Measurements from ENCODE around the gene BNC2.

BNC2 gene

DNA sequence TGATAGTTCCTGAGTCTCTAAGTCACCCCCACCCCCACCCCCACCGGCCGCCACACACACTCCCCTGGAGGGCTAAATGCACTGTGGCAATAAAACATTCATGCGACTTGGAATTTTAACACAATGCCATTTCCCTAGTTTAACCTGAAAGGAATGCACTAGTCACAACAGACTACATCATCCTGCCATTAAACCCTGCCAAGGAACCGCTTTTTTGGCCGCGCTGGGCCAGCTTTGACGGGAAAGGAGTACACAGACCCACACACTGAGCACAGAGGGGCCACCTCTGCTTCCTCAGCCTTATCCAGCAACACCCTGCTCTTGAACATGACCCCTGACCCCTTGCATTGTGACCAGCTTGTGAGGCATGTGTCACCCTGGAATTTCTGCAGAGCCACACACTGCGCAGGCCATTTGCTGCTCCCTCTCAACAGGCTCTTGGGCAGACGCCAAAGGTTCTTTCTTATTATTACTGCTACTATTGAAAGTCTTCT lies 165.3 kb downstream of the BNC2 start:
- no peak for DNase-seq

DNA sequence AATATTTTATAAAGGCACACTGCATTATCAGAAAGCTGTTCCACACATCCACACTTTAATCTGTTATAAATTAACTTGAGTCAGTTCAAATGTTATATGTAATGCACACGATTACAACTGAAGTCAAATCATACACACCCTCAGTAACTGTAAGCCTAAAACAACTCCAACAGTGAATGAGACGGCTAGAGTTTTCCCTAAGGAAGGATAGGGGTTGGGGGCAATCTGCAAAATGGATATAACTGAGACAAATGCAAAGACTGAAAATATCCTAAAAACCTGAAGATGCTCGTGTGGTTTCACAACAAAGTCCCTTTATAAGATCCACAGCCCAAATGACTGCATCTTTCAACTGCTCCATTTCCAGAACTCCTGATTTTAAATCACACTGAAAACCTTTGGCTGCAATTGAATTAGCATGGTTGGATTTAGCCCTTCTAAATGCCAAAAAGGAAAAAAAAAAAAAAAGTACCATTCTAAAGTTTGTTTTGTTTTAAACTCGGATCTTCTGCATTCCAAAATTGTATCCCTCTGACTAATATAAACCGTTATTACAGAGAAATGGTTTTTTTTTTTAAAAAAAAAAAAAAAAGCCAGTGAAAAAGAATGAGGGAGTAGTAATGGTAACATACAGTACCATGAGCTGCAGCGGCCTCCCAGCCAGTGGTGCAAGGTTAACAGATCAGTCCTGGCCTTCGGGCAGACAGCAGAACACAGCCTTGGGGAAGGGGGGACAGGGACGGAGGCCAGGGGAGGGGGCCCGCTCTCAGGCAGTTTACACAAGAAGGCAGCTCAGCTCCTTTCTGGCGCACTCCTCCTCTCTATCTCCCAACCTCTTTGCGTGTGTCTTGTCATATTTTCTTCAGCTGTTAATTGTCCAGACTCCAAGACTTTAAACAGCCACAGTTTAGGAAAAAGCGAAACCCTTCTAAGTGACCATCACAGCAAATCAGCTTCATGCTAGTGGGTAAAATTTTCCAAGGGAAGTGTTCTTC lies 166.1 kb downstream of the BNC2 start:
- DNase-seq, result no peak

DNA sequence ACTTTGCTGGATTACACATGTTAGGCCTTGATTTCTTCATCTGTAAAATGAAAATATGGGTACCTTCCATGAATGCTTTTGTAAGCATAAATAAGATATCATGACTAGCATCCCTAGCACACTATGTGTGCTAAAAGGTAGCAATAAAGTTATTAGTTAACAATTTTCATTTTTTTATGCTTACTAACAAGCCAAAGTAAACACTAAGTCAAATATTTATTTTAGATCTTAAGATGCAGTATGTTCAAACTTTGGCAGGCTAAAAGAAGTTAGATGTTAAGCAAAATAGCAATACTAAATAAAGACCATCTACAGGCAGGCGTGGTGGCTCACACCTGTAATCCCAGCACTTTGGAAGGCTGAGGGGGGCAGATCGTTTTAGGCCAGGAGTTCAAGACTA lies 169.1 kb downstream of the BNC2 start:
- no peak for DNase-seq

DNA sequence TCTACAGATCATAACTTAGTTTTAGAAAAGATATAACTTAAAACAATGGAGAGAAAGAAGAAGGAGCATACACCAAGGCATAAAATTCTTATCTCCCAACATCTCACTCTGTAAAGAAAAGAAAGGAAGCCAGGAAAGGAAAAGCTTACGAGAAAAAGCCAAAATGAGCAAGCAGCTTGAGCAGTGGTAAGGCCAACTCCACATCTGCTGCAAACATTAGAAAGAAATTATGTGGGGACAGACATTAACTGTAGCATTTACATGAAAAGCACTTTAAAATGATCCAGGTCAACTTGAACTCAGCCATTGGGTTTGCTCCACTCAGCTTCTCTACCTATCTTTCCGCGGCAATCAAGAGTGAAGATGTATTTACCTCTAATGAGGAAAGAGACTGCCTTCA lies 176.9 kb downstream of the BNC2 start:
- DNase-seq, result no peak

DNA sequence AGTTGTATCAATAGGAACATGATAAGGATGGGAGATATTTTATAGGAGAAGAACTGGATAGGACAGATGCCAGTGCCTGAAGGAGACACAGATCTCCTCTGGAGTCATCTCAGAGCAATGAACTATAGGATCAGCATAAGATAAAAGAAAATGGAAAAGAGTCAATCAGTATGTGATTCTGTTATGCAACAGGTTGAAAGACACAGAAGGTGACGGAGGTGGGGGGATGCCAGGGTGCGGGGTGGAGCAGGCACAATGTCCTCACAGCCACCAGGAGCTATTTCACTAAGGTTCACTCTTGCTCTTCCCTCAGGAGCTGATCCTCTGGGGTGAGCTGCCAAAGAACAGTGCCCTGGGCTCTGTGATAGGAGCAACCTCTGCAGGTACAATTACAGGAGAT lies 179.8 kb downstream of the BNC2 start:
- no peak for DNase-seq

DNA sequence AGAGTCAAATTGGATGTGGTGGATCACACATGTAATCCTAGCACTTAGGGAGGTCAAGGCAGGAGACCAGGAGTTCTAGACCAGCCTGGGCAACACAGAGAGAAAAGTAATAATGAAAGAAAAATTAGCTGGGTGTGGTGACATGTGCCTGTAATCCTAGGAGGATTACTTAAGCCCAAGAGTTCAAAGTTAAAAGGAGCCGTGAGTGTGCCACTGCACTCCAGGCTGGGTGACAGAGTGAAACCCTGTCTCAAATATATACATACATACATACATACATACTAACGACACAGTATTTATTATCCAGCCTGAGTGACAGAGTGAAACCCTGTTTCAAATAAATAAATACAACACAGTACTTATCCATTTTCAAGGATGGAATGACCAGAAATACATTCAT lies 180.3 kb downstream of the BNC2 start:
- DNase-seq, result no peak

DNA sequence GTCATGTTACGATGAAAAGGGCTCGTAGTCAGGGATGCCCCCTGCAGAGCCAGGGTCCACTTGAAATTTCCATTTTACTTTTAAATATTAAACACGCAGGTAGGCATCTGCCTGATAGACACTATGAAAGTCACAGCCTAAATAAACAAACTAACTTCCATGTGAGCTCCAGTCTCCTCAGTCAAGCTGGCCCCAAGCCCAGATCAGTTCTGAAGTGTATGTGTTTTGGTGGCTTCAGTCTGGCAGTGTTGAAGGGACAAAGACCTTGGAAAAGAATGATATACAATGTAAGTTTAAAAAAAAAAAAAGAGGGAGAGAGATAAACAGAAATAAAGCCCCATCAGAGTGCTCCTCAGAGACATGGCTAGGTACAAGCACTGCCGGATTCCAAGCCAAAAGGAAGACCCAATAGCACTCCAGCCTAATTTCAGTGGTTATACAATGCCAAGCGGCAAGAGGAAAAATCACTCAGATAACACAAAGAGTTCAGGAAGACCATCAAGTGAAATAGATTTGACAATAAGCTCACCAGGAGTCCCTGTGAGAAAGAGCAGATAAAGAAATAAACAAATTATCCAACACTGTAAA lies 181.0 kb downstream of the BNC2 start:
- DNase-seq, result no peak

DNA sequence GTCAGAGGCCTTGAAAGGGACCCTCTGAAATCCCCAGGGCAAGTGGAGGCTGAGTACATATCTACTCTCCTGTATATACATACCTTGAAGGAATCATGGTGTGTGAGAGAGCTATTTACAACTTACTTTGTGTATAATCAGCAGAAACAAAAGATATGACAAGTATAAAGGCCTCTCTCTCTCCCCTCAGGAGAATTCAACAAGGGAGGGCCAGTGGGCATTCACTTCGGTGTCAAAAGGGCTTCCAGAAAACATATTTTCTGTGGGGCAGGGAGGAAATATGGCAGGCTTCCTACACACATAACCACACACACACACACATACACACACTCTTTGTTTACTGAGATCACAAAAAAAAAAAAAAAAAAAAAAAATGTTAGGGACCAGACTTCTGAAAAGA lies 181.7 kb downstream of the BNC2 start:
- no peak for DNase-seq

DNA sequence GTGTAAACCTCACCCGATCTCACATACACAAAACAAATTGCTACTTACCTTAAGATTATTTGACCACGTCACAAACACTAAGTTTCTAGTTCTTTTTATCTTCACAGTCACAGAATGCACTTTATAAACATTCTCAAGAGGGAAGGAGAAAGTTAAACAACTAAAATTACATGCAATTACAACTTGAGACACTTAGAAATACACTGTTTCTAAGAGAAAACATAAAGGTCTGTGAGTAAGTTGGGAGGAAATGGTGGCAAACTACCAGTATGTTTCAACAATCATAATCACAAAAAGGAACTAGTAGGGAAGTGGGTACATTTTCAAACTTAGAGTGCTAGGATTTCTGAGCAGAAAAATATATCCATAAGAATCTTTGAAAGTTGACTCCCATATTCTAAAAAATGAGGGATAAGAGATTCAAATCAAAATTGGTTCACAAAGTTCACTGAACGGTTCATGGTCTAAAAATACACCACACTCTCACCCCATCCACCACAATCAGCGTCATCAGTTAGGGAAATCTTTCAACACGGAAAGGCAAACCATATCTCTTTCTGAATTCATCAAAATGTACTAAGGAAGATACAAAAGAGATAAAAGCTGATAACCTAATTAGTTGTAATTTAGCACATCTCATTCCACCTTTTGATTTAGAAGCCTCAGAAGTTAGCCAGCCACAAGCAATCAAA lies 182.6 kb downstream of the BNC2 start:
- no peak for DNase-seq

DNA sequence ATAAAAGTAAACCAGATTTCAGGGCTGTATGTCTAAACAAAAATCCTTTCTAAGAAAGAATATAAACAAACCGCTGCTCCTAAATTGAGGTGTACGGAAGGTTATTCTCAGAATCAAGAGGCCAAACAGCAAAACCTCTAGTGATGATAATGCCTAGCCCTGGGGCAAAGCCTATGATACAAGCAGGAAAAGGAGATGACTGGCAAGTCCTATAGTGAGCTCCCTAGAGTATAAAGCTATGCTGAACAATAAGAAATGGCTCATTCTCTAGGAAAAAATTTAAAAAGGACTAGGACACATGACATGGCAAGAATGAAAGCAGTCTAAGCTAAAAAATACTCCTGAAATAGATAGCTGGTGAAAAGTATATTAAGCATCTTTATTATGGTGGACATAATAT lies 187.1 kb downstream of the BNC2 start:
- no peak for DNase-seq

DNA sequence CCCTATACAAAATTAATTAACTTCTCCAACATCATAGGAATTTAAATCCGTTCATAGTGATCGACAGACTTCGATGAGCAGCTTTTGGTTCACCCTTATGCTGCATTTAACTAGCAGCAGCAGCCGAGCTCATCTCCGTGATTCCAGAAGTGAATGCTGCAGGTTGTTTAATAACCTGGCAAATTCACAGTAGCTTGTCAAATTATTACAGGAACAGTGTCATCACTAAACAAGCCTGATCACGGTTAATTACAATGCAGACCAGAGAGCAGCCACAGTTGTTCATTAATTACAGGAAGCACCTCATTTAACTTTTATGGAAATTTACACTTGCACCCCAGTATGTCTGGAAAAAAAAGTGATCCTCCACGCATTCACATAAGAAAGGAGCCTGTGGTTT lies 188.2 kb downstream of the BNC2 start:
- no peak for DNase-seq

DNA sequence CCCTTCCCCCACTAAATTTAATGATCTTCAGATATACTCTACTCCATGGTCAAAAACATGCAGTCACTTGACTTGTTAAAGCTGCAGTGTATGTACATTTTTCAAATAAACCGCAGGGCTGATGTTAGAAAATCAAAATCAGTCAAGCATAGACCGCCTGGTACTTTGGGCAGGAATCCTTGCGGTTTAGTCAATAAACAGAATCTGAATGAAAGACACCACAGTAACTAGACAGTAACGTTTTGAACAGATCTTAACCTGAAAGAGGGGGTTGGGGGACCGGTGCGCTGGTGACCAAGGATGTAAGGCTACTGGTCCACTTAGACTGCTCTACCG lies 188.8 kb downstream of the BNC2 start:
- DNase-seq, result no peak

DNA sequence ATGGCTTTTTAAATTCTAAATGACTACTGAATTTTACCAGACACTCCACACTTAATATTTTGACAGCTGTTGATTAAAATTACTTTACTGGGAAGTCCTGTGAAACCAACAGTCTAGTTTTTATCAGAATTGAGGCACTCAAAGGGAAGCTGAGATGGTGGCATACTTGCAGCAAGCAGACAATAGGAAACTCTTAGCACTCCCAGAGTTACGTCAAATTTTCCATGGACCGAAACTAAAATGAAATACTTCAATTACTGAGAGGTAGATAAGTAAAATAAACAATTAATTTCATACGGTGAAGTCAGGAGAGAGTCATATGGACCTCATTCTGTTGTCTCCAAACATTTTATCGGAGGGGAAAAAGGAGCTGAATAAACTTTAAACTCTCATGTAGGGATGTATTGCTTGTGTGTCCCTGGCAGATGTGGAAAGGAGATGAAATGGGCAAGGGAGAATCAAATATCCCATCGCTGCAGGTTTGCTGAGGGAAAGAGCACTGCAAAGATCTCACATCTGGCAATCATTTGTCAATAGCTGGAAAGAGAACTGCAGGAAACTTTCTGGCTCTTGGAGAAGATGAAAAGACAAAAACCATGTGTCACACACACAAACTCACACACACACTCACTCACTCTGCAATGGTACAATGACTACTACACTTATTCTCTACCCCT lies 189.4 kb downstream of the BNC2 start:
- DNase-seq, result no peak

DNA sequence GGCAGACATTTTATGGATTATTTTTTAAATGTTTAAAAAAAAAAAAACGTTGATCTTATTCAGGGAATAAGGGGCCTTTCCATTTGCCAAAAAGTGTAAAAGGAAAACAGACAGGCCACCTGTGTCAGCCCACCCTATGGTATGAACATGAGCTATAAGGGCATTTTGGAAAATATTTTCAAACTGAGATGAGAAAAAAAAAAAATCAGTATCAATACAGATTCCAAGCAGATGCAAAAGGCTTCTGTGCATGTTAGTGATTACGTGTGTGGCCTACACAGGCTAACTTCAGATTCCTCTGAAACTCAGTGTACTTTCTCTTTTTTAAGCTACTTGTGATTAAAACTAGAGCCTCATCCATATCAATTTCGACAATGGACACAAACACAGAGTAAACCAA lies 189.9 kb downstream of the BNC2 start:
- DNase-seq, result no peak

DNA sequence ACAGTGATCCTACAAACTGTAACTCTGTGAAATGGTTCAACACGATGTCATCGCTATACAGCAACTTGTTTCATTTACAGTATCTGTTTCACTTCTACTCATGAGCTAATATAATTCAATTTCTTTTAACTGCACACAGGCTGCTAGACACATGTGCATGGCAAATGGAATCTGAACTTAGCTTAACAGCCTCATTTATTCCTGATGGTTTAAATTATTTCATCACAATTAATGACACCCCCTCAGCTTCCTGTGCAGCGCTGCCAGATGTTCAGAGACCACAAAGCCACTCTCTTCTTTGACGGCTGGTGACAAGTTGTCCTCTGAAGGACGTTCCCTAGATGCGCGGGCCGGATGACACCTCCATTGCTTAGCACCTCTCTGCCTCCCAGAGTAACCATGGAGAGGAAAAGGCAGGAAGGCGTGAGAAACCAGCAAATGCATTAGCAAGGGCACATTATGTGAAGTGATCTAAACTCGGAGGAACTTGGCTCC lies 191.1 kb downstream of the BNC2 start:
- no peak for DNase-seq

DNA sequence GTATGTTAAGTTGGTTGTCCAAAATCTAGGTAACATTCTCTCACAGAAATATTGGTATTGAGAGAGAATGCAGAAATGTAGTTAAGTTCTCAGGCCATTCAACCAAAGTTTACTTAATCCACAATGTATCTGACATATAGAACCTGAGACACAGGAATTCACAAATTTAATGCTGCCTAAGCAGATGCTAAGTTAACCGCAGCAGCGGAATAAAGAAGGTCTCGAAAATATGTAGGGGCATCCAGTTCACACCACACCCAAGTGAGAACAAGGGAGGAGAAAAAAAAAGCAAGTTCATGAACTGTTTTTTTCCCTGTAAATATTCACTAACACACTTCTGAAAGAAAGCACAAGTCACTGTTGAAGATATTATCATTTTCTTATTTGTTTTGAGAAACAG lies 194.0 kb downstream of the BNC2 start:
- no peak for DNase-seq

DNA sequence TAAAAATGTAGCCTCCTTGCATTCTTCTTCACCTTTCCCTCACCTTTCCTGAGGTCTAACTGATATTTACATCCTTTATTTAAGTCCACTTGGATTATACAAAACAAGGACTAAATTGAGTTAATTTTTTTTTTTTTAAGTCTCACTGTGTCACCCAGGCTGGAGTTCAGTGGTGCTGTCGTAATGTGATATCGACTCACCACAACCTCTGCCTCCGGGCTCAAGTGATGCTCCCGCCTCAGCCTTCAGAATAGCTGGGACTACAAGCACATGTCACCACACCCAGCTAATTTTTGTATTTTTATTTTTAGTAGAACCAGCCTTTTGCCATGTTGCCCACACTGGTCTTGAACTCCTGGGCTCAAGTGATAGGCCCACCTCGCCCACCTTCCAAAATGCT lies 195.3 kb downstream of the BNC2 start:
- no peak for DNase-seq

DNA sequence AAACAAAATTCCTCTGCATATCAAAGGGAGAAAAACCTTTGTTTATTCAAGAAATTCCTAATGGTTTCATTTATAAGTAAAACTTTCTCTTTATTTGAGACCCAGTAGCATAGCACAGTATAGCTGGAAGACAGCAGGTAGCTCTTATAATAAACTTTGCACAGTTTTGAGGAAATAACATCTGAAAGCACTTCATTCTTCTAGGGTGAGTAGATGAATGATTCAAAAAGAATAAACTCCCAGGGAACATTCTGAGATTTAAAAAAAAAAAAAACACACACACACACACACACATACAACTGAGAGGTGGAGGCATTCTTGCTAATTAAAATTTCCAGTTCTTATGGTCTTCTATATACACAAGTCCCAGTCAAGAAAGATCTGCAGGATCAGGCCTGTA lies 197.3 kb downstream of the BNC2 start:
- DNase-seq, result no peak

DNA sequence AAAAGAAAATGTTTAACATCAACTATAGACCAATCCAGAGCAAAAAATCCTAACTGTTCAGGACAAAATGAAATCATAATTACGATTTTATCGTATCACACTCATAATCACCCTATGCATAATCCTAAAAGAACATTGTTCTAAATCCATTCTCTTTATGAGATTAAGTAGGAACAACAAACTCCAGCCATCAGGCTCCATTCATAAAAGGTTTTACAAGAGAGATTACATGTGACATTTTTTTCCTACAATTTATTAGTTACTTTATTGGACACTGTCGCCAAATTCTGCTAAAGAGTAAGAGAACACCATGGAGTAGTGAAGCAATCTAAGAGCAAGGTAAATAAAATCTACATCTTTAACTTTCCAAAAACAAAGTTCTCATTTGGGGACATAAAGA lies 198.0 kb downstream of the BNC2 start:
- DNase-seq, result no peak

DNA sequence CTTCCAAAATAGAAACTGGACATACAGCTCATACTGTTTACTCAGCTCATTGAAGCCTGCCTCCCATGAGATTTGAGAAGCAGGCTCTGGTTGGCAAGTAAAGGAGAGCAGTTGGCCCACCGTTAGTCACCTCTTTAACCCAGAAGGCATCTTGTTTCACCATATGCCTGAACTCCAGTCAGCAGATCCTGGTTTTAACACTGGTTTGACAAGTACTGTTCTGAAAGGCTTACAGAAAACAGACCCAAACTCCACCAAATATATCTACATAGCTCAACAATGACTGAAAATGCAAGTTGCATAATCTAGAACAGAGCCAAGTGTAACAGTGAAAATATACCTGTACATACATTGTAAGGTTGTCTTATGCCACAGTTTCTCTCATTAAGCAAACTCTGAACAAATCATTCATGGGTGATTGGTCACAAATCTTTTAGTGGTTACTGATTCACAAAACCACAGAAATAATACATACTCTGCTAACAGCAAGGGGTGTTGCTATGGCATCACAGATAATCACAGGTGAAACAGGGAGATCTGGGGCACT lies 198.8 kb downstream of the BNC2 start:
- no peak for DNase-seq

DNA sequence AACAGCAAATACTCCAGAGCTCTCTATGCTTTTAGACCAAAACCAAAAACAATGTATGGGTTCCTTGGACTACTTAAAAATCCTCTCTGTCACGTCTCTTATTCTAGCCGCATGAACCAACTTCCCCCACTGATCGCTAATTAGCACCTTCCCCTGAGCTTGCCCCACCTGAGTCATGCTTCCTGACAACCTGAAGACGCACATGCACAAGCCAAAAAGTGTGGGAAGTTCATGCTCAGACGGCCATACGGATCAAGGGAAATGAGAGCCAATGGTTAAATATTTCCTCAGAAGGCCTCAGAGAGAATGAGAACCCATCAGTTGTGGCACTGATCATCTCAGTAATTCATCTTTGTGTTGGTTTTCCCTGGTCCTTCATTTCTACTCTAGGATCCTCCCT lies 199.7 kb downstream of the BNC2 start:
- DNase-seq, result no peak

DNA sequence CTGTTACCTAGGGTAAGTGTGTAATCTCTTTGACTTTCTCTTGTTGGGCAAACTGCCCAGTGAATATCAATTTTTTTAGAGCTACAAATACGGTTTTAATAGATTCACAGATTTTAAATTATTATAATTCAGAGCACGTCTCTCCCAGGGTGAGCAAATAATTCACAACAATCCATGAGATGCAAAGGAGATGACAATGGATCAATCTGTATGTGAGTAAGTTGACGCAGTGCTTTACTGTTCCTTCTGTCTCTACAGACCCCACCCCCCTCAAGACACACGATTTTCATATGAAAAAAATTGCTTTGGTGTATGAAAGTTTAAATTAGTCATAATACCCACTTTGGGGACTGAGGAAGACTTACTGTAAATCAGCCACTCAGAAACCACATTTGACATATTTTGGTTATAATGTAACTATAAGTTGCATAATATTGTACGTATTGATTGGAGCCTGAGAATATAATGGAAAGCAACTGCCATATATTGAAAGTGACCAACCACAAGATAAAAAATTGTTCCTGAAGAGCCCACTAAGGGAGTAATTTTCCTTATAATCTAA lies 201.7 kb downstream of the BNC2 start:
- no peak for DNase-seq

DNA sequence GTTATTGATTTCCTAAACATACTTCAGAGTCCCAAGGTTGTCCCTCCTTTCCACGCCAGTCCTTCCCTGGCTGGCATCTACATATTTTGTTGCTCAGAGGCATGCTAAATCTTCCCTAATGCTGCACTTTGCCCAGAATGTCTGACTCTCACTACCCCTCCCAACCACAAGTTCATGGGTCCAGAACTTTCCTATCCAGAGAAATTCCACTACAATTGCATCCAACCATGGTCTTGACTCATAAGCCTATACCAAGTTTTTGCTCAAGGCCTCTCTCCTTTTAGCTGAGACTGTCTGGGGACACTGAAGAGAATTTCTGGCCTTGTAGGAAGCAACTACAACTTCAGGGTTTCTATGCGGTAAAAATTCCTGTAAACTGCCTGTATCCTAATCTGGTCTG lies 206.3 kb downstream of the BNC2 start:
- no peak for DNase-seq

Measured in activated CD4-positive, CD25-positive, alpha-beta regulatory T cell treated with anti-CD3 and anti-CD28 coated beads, Interleukin-2, amount 50 U/mL, for 72 hours (primary cell).